ENCODE data around the gene ASIC1. TPM values are rescaled to one million over a fixed set of nuclear protein-coding genes. Genes with fewer than 3 reads are reported as not detected.
A peak's percentile ranks its signal among the peaks of the same experiment; 100 is the strongest.

ASIC1 gene
- polyA plus RNA-seq, 1 experiment: 7.0 TPM

GRCh38 chr12:50112456-50113218, 55.2 kb downstream of the ASIC1 start:
- POLR2A ChIA-PET: interaction anchor here (1.1 to 3.0 kb wide), 2 partner anchors 28 to 73 kb away, joined by 4 to 8 read pairs; partner anchors contain the start of gene SMARCD1
- no peak for DNase-seq (ENCODE audit: low read depth)

GRCh38 chr12:50117057-50117622, 59.7 kb downstream of the ASIC1 start:
- no peak overlapping the region for H3K4me3 ChIP-seq (ENCODE audit: low read depth, low read length)
- POLR2A ChIA-PET: no interaction called here
- DNase-seq (ENCODE audit: low read depth): no peak
- CTCF ChIA-PET: no interaction called here
- TF ChIP-seq CTCF (IDR thresholded peaks at IDR 0.05; ENCODE audit: insufficient read depth, low read depth, low read length): no peak
- H3K27me3 ChIP-seq (ENCODE audit: control insufficient read depth, insufficient read depth, low read length): no peaks in the 10 kb centered on the region
- H3K36me3 ChIP-seq (ENCODE audit: control insufficient read depth, insufficient read depth, low read length): peaks cover 12% of the 10 kb centered on the region

More at GRCh38 chr12:50112456-50113218, 55.2 kb downstream of the ASIC1 start:
- Histone ChIP-seq H3K4me3 (ENCODE audit: low read depth, low read length) (peak overlapping the region; percentile 100), H3K27me3 (ENCODE audit: control insufficient read depth, insufficient read depth, low read length) (no peaks in the 10 kb centered on the region), H3K36me3 (ENCODE audit: control insufficient read depth, insufficient read depth, low read length) (peaks cover 2% of the 10 kb centered on the region)
- TF ChIP-seq CTCF (IDR thresholded peaks at IDR 0.05; ENCODE audit: insufficient read depth, low read depth, low read length): no peak
- CTCF ChIA-PET: interaction anchor here (1.1 to 5.2 kb wide), 25 partner anchors 8 to 215 kb away, joined by 3 to 62 read pairs (median 10); partner anchors contain the start of genes CERS5, GPD1 and SMARCD1

GRCh38 chr12:50119387-50119786, 62.0 kb downstream of the ASIC1 start:
- TF ChIP-seq CTCF (IDR thresholded peaks at IDR 0.05; ENCODE audit: insufficient read depth, low read depth, low read length): no peak
- ChIA-PET CTCF (no interaction called here), POLR2A (no interaction called here)
- no peak for DNase-seq (ENCODE audit: low read depth)
- no peak overlapping the region for H3K4me3 ChIP-seq (ENCODE audit: low read depth, low read length)
- H3K27me3 ChIP-seq (ENCODE audit: control insufficient read depth, insufficient read depth, low read length): no peaks in the 10 kb centered on the region
- peaks cover 18% of the 10 kb centered on the region for H3K36me3 ChIP-seq (ENCODE audit: control insufficient read depth, insufficient read depth, low read length)

- Histone ChIP-seq H3K36me3 (ENCODE audit: control insufficient read depth, insufficient read depth, low read length) (peaks cover 18% of the 10 kb centered on the region), H3K27me3 (ENCODE audit: control insufficient read depth, insufficient read depth, low read length) (no peaks in the 10 kb centered on the region), H3K4me3 (ENCODE audit: low read depth, low read length) (no peak overlapping the region)
- POLR2A ChIA-PET: no interaction called here
- no peak for TF ChIP-seq CTCF (IDR thresholded peaks at IDR 0.05; ENCODE audit: insufficient read depth, low read depth, low read length)
- no peak for DNase-seq (ENCODE audit: low read depth)
- CTCF ChIA-PET: interaction anchor here (2.5 kb wide), 1 partner anchor 9 kb away, joined by 16 read pairs; the partner anchor contains the start of gene COX14
These were observed 63.1 kb downstream of the ASIC1 start for GRCh38 chr12:50120521-50120920.

- no peak for DNase-seq (ENCODE audit: low read depth)
- Histone ChIP-seq H3K27me3 (ENCODE audit: control insufficient read depth, insufficient read depth, low read length) (no peaks in the 10 kb centered on the region), H3K36me3 (ENCODE audit: control insufficient read depth, insufficient read depth, low read length) (peaks cover 18% of the 10 kb centered on the region), H3K4me3 (ENCODE audit: low read depth, low read length) (no peak overlapping the region)
- no peak for TF ChIP-seq CTCF (IDR thresholded peaks at IDR 0.05; ENCODE audit: insufficient read depth, low read depth, low read length)
- ChIA-PET CTCF (interaction anchor here (2.5 kb wide), 1 partner anchor 10 kb away, joined by 16 read pairs; the partner anchor contains the start of gene COX14), POLR2A (no interaction called here)
These were observed 63.6 kb downstream of the ASIC1 start for GRCh38 chr12:50120953-50121352.
